HG03060 (cell line): ENCODE results near the gene RABGAP1L.
"Not testable (repeated sequence)": the region's sequence is repeated elsewhere in the genome, so short reads cannot be mapped to it uniquely, and the experiment has no call there.

ENCODE experiments used
- ATAC-seq: cut with Tn5 transposase; IDR thresholded peaks from one replicate; pipeline ENCODE4 v1.9.1; 2021; ENCODE audit warnings: low read depth, moderate number of reproducible peaks; ENCODE audit not compliant: unreplicated experiment

Gene RABGAP1L

DNA sequence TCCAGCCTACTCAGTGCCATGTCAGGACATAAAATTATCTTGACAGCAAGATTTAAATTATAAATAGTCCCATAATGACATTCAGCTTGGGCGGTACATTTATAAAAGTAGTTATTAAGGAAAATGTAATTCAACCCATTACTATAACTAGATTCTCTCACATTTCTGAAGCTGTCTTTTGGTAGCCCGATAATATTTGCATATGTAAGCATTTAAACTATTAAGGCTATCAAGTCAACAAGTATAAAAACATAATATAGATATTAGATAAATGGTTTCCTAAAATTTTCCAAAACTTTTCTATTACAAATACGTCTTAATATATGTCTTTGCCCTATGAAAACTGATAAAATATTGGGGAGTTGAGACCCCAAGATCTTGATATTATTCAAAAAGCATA, 266.8 kb downstream of the RABGAP1L start:
- ATAC-seq = no peak

DNA sequence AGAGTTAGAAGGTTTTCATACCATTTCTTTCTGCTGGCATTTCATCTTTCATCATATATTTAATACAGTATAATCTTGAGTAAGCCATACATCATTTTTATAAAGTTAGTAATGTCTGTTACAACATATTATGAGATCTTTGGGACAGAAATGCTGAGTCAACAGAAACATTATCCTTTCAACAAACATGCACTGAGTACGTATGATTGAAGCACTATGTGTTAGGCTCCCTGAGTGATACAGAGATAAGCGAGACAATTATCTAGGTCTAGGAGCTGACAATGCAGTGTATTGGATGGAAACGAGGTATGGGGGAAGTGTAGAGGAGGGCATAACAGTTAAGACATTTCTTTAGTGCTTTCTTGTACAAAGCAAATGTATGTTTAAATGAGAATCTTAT, 268.7 kb downstream of the RABGAP1L start:
- ATAC-seq = no peak

DNA sequence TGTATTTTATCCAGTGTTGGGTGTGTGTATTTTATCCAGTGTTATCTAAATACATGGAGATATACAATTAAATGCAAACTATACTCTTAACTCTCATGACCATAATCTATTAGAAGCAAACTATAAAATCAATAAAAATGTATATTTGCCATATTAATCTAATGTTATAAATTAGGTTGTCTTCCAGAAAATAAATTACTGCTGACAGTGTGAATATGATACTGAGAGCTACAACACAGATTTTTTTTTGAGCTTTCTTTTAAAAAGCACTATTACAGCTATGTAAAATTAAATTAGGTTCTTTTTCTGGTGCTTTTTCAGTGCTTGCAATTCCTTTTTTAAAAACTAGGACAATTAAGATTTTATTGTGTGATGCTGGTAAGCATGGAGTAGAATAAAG, 269.4 kb downstream of the RABGAP1L start:
- no peak for ATAC-seq

DNA sequence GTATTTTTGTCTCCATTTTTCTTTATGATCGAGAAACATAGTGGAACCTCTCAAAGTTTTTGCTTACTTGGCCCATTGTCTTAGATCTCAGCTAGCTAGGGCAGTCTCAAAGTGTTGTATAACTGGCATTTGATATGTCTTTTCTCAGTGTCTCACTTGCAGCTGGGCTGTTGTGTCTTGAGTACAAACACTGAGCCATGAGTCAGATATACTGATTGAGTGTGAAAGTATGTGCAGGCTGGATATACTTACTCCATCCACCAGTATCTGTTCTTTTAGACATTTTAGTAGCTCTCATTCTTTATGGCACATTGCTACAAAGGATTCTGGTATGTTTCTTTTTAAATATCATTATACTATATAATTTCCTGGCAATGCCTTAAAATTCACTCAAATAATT, 274.1 kb downstream of the RABGAP1L start:
- ATAC-seq = no peak

DNA sequence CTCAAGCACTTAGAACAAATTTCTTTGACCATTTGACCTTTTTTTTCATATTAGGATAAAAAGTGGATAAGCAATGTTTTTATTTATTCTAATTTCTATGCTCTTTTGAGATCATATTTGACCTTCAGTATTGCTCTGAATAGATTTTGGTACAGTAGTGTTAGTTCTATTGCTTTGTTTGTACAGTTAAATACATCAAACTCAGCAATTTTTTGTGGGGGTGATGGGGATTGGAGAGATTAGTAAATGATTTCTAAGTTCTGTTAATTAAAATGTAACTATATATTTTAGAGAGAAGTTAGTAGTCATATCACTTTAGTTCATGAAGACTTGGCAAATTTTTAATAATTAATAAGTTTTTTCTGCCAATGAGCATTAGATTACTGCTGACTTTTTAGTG, 286.0 kb downstream of the RABGAP1L start:
- no peak for ATAC-seq

DNA sequence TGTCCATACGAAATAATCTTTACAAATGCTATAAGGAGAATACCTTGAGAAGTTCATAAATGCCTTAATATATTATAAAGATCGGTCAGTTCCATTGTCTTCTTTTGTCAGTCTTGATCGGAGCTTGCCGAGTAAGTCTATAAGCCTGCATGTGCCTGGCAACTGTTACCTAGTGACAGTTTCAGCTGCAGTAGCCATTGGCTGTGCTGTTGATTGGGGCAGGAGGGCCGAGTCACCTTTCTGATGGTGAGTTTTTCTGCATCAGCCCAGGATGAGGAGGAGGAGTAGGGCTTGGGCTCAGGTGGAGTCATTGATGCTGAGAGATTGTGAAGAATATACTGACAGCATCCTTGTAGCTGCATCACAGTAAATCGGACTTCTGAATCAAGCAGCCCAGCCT, 286.5 kb downstream of the RABGAP1L start:
- no peak for ATAC-seq

DNA sequence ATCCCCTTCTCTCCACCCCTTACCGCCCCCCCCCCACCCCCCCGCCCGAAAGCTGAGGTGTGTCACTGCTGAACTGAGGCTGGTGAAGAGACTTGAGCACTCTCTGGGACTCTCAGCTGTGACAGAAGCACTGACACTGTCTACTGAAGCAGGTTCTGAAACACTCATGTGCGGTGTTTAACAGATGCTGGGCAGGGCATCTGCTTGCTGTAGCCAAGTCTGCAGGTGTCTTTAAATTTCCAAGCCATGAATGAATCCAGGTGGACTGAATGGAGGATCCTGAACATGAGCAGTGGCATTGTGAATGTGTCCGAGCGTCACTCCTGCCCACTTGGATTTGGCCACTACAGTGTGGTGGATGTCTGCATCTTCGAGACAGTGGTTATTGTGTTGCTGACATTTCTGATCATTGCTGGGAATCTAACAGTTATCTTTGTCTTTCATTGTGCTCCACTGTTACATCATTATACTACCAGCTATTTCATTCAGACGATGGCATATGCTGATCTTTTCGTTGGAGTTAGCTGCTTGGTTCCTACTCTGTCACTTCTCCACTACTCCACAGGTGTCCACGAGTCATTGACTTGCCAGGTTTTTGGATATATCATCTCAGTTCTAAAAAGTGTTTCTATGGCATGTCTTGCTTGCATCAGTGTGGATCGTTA, 288.7 kb downstream of the RABGAP1L start, which contains the start of gene GPR52:
TSS of gene GPR52 (plus strand) at position 99 of the 665 bp plus-strand sequence. CDS start at position 247, 148 bp downstream.
- no peak for ATAC-seq

DNA sequence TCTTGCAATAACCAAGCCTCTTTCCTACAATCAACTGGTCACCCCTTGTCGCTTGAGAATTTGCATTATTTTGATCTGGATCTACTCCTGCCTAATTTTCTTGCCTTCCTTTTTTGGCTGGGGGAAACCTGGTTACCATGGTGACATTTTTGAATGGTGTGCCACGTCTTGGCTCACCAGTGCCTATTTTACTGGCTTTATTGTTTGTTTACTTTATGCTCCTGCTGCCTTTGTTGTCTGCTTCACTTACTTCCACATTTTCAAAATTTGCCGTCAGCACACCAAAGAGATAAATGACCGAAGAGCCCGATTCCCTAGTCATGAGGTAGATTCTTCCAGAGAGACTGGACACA, 289.2 kb downstream of the RABGAP1L start:
- ATAC-seq = no peak

DNA sequence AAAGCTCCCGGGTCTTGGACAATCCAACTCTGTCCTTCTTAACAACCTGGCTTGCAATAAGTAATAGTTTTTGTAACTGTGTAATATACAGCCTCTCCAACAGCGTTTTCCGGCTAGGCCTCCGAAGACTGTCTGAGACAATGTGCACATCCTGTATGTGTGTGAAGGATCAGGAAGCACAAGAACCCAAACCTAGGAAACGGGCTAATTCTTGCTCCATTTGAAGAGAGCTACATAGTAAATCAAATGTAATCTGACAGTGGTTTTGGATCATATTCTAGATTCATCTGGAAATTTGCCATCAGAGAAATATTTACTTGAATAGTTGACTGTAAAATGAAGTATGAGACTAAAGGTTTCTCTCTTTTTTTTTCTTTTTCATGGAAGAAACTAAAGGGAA, 289.7 kb downstream of the RABGAP1L start:
- no peak for ATAC-seq

DNA sequence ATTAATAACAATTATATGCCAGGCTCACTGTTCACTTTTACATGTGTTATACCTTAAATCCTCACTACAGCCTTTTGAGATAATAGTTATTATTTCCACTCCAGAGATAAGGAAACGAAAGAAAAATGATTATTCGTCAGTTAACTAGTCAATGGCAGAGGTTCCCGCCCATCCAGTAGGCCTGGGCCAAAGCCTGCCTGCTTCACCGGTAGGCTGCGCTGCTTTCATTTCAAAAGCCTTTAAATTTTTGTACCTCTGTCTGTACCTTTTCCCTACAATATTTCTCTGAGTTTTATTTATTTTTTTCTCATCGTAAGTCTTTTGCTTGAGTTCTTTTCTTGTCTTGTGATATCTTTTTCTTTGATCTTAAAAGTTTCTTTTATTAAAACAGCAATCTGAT, 292.1 kb downstream of the RABGAP1L start:
- no peak for ATAC-seq

DNA sequence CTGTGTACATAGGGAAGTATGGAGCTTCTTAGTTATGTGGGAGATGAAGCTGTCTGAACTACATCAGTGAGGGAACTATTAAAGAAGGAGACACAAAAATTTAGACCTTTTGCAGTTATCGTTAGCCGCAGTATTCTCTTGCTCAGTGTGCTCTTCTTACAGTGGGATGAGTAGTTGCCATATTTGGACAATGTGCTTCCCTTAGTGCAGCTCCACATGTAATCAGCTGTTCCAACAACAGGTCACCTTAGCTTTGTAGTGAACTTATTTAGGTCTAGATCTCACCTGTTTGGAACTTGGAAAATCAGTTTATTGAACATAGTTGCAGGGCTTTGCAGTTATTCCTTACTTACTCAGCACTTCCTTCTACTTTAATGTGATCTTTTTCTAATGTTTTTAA, 306.5 kb downstream of the RABGAP1L start:
- ATAC-seq = no peak

DNA sequence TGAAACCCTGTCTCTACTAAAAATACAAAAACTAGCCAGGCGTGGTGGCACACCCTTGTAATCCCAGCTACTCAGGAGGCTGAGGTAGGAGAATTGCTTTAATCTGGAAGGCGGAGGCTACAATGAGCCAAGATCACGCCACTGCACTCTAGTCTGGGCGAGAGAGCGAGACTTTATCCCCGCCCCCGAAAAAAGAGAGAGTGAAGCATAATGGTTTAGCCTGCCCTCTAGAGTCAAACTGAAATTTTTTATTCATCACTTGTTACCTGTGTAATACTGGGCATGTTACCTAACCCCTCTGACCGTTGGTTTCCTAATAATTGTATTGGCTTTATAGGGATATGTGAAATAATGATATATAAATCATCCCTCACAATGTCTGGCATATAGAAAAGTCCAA, 307.3 kb downstream of the RABGAP1L start:
- ATAC-seq = no peak

DNA sequence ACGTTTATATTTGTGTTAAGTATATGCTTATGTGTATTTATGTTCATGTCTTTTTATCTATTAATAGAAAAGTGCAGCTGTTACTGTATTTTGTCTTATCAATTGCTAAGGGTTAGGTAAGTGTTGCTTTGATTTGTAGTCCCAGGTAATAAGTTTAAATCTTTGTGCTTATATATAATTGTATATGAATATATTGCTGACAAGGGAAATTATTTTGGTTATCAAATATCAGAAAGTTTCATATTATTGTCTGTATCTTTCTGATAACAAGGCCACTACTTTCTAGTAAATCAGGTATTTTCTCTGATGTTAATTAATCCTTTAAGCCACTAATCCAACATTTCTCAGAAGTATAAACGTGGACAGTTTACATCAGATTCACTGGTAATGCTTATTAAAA, 309.7 kb downstream of the RABGAP1L start:
- ATAC-seq = no peak

DNA sequence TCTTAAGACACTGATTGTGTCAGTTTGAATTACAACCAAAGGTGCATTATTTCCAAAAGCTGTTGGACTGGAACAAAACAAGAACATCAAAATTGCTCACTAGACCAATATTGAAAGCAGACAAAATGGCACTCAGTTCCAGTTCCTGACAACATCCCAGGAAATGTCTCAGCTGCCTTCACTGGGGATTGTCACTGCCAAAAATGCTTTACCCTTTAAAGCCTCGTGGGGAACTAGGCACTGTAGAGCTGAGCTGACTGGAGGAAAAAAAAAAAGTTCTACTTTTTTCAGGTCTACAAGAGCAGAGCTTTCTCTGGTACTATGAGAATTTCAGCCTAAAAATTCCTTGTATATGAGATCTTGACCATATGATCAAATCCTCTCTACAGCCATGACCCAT, 310.4 kb downstream of the RABGAP1L start:
- no peak for ATAC-seq

DNA sequence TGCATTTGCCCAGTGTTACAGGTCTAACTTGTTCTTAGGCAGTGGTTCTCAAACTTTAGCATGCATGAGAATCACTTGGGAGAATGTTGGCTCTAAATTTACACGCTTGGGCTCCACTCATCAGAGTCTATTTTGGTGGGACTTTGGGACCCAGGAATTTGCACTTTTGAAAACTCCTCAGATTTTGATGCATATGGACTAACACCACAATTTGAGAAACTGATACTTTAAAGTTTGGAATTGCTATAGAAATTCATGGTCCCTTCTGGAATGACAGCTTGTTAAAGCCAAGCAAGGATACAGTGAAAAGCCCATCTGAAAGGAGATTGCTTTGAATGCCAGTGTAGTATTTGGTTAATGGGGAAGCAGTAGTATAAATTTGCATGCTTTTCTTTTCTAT, 320.0 kb downstream of the RABGAP1L start:
- ATAC-seq = no peak

DNA sequence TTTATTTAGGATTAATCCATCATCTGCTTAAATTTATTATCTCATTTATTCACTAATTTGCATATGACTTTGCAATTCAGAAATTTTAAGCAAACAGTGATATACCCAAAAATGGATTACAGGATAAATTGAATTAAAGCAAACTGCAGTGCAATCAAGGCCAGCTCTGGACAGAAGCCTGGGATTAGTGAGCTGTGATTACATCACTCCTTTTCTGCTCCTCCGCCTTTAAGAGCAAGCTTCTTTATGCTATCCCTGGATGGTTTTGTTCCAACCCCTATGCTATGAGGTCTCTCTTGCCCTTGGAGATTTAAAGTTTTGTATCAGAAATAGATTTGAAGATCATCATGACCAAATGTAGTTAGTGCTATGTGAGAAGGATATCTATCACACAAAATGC, 321.0 kb downstream of the RABGAP1L start:
- ATAC-seq = no peak

DNA sequence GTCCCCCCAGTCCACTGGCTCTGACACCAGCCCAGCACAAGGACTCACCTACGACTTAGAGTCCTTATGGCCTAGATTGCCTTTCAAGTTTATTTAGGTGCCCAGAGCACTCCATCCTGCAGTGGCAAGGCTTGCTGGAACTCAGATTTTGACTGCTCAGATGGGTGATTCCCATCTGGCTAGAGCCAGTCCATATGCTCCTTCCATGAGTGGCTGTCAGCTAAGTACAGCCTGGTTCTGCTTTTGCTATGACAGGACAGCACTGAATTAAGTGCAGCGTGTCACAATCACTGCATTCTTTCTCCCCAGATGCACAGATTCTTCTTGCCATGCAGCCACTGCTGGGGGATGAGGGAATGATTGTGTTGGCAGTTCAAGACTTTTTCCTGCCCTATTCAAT, 332.3 kb downstream of the RABGAP1L start:
- no peak for ATAC-seq

DNA sequence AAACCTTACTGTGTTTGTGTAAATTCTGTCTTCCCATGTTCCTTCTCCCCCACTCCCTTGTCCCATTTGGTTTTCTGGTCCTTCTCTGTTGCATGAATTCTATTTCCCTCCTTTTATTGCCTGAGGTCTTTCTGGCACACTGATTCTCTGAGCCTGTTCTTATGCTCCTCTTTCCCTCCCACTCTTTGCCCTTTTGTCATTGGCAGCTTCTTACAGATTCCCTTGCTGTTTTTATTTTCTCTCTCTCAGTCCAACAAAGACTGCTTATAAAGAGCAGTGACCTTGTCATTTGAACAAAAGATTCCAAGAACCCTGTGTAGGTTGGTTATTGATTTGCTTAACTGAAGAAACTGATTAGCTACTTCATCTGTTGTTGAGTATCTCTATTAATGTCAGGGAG, 338.2 kb downstream of the RABGAP1L start:
- no peak for ATAC-seq

DNA sequence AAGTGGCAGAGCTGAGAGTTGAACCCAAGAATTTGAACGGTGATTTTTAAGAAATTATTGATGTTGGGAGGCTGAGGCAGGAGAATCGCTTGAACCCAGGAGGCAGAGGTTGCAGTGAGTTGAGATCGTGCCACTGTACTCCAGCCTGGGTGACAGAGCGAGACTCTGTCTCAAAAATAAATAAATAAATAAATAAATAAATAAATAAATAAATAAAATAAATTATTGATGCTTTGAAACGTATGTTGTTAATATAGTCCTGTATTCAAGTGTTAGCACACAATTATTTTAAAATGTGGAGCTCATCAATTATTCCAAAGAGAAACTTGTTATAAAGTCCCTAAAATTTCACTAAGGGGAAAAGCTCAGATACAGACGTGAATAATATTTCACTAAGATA, 357.4 kb downstream of the RABGAP1L start:
- ATAC-seq = not testable (repeated sequence)

DNA sequence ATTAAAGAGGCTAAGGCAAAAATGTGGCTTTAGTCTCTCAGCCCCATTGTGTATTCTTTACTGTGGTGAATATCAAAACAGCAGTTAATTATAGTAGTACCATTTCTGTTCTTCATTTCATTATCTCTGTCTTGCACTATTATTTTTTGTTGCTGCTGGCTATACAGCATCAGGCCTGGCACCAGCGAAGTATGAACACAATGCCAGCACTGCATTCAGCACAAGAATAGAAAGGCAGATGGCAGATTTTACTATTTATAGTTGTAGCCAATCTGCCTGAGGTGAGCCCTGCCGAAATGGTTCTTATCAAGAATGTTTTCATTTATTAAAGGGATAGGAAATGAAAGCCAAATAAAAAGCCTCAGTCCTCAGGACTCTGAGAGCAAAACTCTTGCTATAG, 360.5 kb downstream of the RABGAP1L start:
- ATAC-seq = no peak

DNA sequence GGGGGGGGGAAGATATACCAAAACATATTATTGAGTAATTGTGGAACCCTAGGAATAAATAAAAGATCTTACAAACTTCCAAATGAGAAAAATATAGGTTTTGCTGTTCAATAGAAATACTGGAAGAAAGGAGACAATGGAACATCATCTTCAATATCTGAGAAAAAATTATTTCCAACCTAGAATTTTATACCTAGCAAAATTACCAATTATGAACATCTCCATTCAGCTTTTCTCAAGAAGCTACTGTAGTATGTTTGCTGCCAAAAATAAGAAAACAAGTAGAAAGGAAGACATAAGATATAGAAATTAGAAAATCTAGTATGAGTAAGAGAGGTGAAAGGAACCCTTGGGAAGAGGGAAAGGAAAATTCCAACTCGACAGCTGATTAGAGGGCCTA, 372.4 kb downstream of the RABGAP1L start:
- no peak for ATAC-seq

DNA sequence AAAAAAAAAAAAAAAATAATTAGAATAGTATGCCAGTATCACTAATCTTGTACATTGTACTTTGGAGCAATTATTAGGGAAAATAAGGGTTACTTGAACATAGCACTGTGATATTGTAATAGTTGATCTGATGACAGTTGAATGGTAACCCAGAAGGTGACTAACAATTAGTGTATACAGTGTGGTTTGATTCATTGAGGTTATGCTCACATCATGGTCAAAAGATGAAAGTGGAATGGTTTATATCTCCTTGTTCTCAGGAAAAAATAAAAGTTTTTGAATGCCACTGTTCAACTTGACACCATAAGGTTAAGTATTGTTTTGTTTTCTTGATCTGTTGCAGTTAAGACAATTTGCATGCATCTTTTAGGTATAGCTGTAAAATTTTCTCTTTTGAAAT, 375.5 kb downstream of the RABGAP1L start:
- ATAC-seq = no peak

DNA sequence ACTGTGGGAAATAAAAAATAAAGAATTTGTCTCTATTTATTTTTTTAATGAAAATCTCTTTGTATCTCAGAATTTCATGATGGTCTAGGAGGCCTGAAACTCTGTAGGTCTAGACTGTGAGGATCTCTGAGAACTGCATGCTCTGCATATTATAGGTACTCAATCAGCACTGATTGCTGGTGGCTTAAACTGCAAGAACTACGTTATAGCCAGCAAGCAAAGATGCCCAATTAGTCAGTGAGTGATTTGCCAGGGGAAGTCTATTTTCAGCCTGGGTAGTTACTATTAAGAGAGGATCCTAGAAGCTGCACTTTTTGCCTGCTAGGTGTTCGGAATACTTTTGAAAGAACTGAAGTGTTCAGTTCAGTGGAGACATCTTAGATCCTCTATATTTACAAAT, 375.9 kb downstream of the RABGAP1L start:
- ATAC-seq = no peak
